Measurements from ENCODE around the gene PAXIP1. TPM values are rescaled to one million over a fixed set of nuclear protein-coding genes. Genes with fewer than 3 reads are reported as not detected.

Gene PAXIP1
- total RNA-seq, 1 donor from 2014 or later: 5.0 TPM

DNA sequence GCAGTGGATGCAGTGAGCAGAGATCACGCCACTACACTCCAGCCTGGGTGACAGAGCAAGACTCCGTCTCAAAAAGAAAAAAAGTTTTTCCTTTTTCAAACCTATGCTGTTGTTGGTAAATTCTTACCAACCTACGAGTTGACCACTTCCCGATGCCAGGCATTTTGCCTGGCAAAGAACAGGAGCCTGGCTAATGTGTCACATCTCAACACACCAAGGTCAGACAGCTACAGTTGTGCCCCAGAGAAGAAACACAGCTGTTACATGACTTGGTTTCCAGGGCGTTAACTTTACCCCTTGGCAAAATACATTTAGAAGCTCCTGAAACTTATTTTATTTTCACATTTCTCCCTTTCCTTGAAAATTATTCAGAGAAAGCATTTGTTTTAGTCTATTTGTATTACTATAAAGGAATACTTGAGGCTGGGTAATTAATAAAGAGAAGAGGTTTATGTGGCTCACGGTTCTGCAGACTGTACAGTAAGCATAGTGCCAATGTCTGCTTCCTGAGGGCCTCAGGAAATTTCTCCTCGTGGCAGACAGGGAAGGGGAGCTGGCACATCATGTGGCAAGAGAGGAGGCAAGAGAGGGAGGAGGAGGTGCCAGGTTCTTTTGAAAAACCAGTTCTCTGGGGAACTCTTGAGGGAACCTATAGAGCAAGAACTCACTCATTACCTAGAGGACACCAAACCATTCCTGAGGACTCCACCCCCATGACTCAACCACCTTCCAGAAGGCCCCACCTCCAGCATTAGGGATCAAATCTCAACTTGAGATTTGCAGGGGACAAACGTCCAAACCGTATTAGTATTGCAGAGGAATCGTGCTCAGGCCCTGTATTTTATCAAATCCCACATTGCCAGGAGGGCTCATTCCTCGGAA lies 83.3 kb downstream of the PAXIP1 start:
- no peaks in the 10 kb centered on the region for H3K36me3 ChIP-seq (ENCODE audit: control insufficient read depth, insufficient read depth, low read length)
- H3K27me3 ChIP-seq (ENCODE audit: control insufficient read depth, insufficient read depth, low read length): no peaks in the 10 kb centered on the region
- FAIRE-seq: no peak
- no peak overlapping the region for H3K4me3 ChIP-seq (ENCODE audit: low read depth, low read length)
- peak; percentile 66 for DNase-seq (ENCODE audit: low read depth)
- TF ChIP-seq, protein P1, sequence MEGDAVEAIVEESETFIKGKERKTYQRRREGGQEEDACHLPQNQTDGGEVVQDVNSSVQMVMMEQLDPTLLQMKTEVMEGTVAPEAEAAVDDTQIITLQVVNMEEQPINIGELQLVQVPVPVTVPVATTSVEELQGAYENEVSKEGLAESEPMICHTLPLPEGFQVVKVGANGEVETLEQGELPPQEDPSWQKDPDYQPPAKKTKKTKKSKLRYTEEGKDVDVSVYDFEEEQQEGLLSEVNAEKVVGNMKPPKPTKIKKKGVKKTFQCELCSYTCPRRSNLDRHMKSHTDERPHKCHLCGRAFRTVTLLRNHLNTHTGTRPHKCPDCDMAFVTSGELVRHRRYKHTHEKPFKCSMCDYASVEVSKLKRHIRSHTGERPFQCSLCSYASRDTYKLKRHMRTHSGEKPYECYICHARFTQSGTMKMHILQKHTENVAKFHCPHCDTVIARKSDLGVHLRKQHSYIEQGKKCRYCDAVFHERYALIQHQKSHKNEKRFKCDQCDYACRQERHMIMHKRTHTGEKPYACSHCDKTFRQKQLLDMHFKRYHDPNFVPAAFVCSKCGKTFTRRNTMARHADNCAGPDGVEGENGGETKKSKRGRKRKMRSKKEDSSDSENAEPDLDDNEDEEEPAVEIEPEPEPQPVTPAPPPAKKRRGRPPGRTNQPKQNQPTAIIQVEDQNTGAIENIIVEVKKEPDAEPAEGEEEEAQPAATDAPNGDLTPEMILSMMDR (IDR thresholded peaks at IDR 0.05; ENCODE audit: insufficient read depth, low read length, severe bottlenecking): no peak

DNA sequence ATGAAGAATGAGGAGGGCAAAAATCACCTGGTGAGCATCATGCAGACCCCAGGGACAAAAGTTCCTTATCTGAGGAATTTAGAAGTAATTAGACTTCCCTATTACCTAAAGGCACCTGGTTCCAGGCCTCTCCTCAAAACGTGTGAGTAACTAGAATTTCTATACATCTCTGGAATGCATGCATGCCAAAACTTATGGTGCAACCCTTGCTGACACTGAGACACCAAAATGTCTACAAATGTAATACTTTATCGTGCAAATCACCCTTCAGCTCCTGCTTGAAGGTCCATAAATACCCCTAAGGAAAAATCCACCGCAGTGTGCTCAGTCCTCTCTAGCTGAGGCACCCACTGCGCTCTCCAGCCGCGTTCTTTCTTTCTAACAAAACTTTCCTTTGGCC lies 84.2 kb downstream of the PAXIP1 start:
- no peaks in the 10 kb centered on the region for H3K27me3 ChIP-seq (ENCODE audit: control insufficient read depth, insufficient read depth, low read length)
- TF ChIP-seq, protein P1 (IDR thresholded peaks at IDR 0.05; ENCODE audit: insufficient read depth, low read length, severe bottlenecking): no peak
- FAIRE-seq (no peak), DNase-seq (ENCODE audit: low read depth) (peak; percentile 8)
- no peak overlapping the region for H3K4me3 ChIP-seq (ENCODE audit: low read depth, low read length)
- no peaks in the 10 kb centered on the region for H3K36me3 ChIP-seq (ENCODE audit: control insufficient read depth, insufficient read depth, low read length)

DNA sequence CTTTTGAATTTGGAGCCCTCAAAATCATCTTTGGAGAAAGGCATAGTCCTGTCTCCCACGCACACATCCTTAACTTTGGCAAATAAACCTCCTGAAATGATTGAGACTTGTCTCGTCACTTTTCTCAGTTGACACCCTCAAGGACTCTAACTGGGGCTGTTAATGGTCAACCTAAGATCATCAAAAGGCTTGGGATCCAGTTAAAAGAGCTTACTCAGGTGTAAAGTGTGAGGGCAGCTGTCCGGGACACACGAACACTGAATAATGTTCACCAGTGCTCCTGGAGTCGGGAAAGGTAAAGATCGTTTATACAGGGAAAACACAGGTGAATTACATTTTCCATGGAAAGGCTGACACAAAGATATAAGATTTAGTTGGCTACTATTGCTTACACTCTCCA lies 84.7 kb downstream of the PAXIP1 start:
- TF ChIP-seq, protein P1 (IDR thresholded peaks at IDR 0.05; ENCODE audit: insufficient read depth, low read length, severe bottlenecking): no peak
- Histone ChIP-seq H3K4me3 (ENCODE audit: low read depth, low read length) (no peak overlapping the region), H3K27me3 (ENCODE audit: control insufficient read depth, insufficient read depth, low read length) (no peaks in the 10 kb centered on the region), H3K36me3 (ENCODE audit: control insufficient read depth, insufficient read depth, low read length) (no peaks in the 10 kb centered on the region)
- DNase-seq (ENCODE audit: low read depth) (no peak), FAIRE-seq (no peak)

DNA sequence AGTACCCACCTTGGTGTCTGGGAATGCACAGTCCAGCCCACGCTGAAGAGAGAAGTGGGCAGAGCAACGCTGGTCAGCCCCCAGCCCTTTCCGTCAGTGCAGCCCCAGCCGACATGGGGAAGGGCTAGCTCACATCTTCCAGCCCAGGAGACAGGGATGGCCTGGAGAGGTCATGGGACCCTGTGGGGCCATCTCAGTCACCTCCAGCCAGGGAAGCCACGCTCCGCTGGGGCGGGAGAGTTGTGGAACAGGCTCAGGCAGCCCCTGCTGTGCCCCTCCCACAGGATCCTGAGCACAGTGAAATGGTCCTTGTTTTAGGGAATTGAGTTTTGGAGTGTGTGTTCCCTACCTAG lies 85.1 kb downstream of the PAXIP1 start:
- no peaks in the 10 kb centered on the region for H3K27me3 ChIP-seq (ENCODE audit: control insufficient read depth, insufficient read depth, low read length)
- FAIRE-seq: no peak
- no peak for DNase-seq (ENCODE audit: low read depth)

DNA sequence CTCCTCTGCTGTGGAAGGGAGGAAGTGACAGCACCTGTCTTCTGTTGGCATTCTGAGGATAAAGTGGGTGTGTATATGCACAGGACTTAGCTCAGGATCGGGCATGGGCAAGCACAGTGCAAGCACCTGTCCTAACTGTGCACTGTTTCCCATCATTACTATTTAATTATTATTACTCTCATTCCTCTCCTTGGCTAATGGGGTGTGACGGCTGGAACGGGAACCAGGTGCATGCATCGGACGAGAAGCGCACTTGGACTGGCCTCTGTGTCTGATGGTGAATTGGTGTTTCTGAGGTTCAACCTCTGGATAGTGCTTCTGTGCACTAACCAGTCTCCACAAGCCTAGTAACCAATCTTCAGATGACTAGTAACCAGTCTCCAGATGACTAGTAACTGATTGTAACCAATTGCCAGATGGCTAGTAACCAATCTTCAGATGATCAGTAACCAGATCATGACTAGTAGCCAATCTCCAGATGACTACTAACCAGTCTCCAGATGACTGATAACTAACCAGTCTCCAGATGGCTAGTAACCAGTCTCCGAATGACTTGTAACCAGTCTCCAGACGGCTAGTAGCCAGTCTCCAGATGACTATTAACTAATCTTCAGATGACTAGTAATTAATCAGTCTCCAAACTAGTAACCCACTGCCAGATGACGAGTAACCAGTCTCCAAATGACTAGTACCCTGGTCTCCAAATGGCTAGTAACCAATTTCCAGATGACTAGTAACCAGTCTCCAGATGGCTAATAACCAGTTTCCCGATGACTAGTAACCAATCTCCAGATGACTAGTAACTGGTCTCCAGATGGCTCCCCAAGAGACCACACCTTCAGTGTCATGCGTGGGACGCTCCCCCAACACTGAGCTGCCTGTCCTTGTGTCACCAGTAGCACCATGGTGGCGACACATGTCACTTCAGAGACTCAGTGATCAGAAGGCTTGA lies 85.8 kb downstream of the PAXIP1 start:
- TF ChIP-seq, protein P1 (IDR thresholded peaks at IDR 0.05; ENCODE audit: insufficient read depth, low read length, severe bottlenecking): no peak
- no peaks in the 10 kb centered on the region for H3K27me3 ChIP-seq (ENCODE audit: control insufficient read depth, insufficient read depth, low read length)
- H3K4me3 ChIP-seq (ENCODE audit: low read depth, low read length): no peak overlapping the region
- FAIRE-seq (no peak), DNase-seq (ENCODE audit: low read depth) (no peak)
- no peaks in the 10 kb centered on the region for H3K36me3 ChIP-seq (ENCODE audit: control insufficient read depth, insufficient read depth, low read length)

More for the DNA sequence above, 85.1 kb downstream of the PAXIP1 start:
- H3K36me3 ChIP-seq (ENCODE audit: control insufficient read depth, insufficient read depth, low read length): no peaks in the 10 kb centered on the region
- TF ChIP-seq, protein P1 (IDR thresholded peaks at IDR 0.05; ENCODE audit: insufficient read depth, low read length, severe bottlenecking): no peak
- no peak overlapping the region for H3K4me3 ChIP-seq (ENCODE audit: low read depth, low read length)
